ENCODE data around the gene SKIDA1. TPM values are rescaled to one million over a fixed set of nuclear protein-coding genes. Genes with fewer than 3 reads are reported as not detected.

Gene SKIDA1
- total and polyA plus RNA-seq, 2 of the 4 experiments (the other 2 are of a cell fraction), result 0.36 to 0.72 TPM

GRCh38 chr10:21519397-21519933, 6.0 kb downstream of the SKIDA1 start:
- H2BK15ac ChIP-seq (ENCODE audit: low read depth, low read length), result no peak overlapping the region
- peak overlapping the region; percentile 95 for H3K4me3 ChIP-seq (ENCODE audit: insufficient read depth, low read depth, low read length)
- no TSS peak for BruUV-seq (replicated peaks)
- WGBS, 2 experiments (ENCODE audit: extremely low coverage in 2 of 2, insufficient read length in 1 of 2), result 4% methylated on average over 4 of the region's 11 CpGs; no CpG with 5 or more reads in 1 of the 2 experiments
- H3K18ac ChIP-seq (ENCODE audit: low read depth, low read length), result peak overlapping the region; percentile 94
- DNase-seq (no peak), ATAC-seq (ENCODE audit: low read depth) (no peak)
- intact Hi-C loops (cut with micrococcal nuclease) (loop anchor here (5.0 kb wide), 1 partner anchor 213 kb away; no protein-coding TSS in a partner anchor), dilution Hi-C loops (cut with HindIII; ENCODE audit: low sequenced_read_pairs, unreplicated experiment) (no loop called here), in situ Hi-C loops (cut with MboI; ENCODE audit: low sequenced_read_pairs) (loop anchor here (25.0 kb wide), 3 partner anchors 793 to 1093 kb away; partner anchors contain the start of genes BMI1 and COMMD3)
- H2BK20ac ChIP-seq (ENCODE audit: low read depth, low read length), result no peak overlapping the region
- peak overlapping the region; percentile 73; the same call in 1 of the 2 replicates for H3K4ac ChIP-seq (ENCODE audit: low read depth, low read length)
- H4K5ac ChIP-seq (ENCODE audit: low read depth, low read length), result peak overlapping the region; percentile 97
- peaks cover 0 to 6% of the 10 kb centered on the region in 2 experiments; a peak in 1 of 4 replicates for H3K79me1 ChIP-seq (ENCODE audit: low read depth in 1 of 2, low read length in 2 of 2)
- no peaks in the 10 kb centered on the region for H3K9me3 ChIP-seq (ENCODE audit: control insufficient read depth, insufficient read depth, low read length)
- no peak overlapping the region for H4K91ac ChIP-seq (ENCODE audit: insufficient read depth, low read depth, low read length)
- H4K8ac ChIP-seq (ENCODE audit: low read depth in 2 of 2, low read length in 2 of 2), result peak overlapping the region; percentile 27 to 83; a peak in 2 of 4 replicates
- H3K4me1 ChIP-seq (ENCODE audit: control insufficient read depth, insufficient read depth, low read length), result peaks cover 4% of the 10 kb centered on the region
- ChIA-PET CTCF (interaction anchor here (0.8 to 1.0 kb wide), 2 partner anchors 24 to 97 kb away, joined by 4 to 5 read pairs; no protein-coding TSS in a partner anchor), POLR2A (ENCODE audit: unreplicated experiment) (no interaction called here)
- H3K56ac ChIP-seq (ENCODE audit: extremely low read depth, insufficient read depth, low read length), result peak overlapping the region; percentile 22; the same call in 1 of the 2 replicates
- H3K36me3 ChIP-seq (ENCODE audit: control insufficient read depth, insufficient read depth, low read length), result no peaks in the 10 kb centered on the region
- H3K27me3 ChIP-seq (ENCODE audit: control insufficient read depth, insufficient read depth, low read length), result no peaks in the 10 kb centered on the region
- H3K9me1 ChIP-seq (ENCODE audit: insufficient read depth, low read length), result 0 out of 2 replicates have a peak, but pooled peaks cover 3% of the 10 kb centered on the region
- H3K4me2 ChIP-seq (ENCODE audit: low read depth, low read length), result peak overlapping the region; percentile 98
- H2BK5ac ChIP-seq (ENCODE audit: low read depth, low read length, poor library complexity, severe bottlenecking), result peak overlapping the region; percentile 95
- H2AK9ac ChIP-seq (replicated peaks; ENCODE audit: low read depth, low read length, poor library complexity), result no peak overlapping the region
- peak overlapping the region; percentile 58 for H3K9ac ChIP-seq (ENCODE audit: low read depth, low read length)
- H4K20me1 ChIP-seq (ENCODE audit: insufficient read depth, low read length), result no peaks in the 10 kb centered on the region
- peak overlapping the region; percentile 78 for H2AFZ ChIP-seq (replicated peaks; ENCODE audit: low read length, poor library complexity)
- peak overlapping the region; percentile 91 for H3K23ac ChIP-seq (ENCODE audit: low read depth, low read length)
- H2AK5ac ChIP-seq (ENCODE audit: low read depth, low read length), result no peak overlapping the region
- peak overlapping the region; percentile 92 for H3K14ac ChIP-seq (replicated peaks; ENCODE audit: low read depth, low read length)
- peak overlapping the region; percentile 88; the same call in 1 of the 2 replicates for H3K27ac ChIP-seq (ENCODE audit: insufficient read depth, low read length)
- H2BK120ac ChIP-seq (ENCODE audit: low read depth, low read length), result peak overlapping the region; percentile 80
- no peak for TF ChIP-seq RCOR1 (IDR thresholded peaks at IDR 0.05; ENCODE audit: insufficient replicate concordance, low read length)
- TF ChIP-seq MAFK (IDR thresholded peaks at IDR 0.05; ENCODE audit: low read depth, low read length), result no peak; the same call in 1 of the 2 replicates
- no peak for TF ChIP-seq MAZ (IDR thresholded peaks at IDR 0.05; ENCODE audit: borderline replicate concordance, low read depth, low read length)
- no peak for TF ChIP-seq USF2 (IDR thresholded peaks at IDR 0.05; ENCODE audit: low read depth, low read length)
- no peak for TF ChIP-seq RAD21 (IDR thresholded peaks at IDR 0.05; ENCODE audit: low read length)
- no peak for TF ChIP-seq CHD1 (IDR thresholded peaks at IDR 0.05; ENCODE audit: low read depth, low read length)
- TF ChIP-seq POLR2A (IDR thresholded peaks at IDR 0.05; ENCODE audit: low read depth, low read length), result no peak
- TF ChIP-seq BHLHE40 (IDR thresholded peaks at IDR 0.05; ENCODE audit: low read depth, low read length), result no peak
- no peak for TF ChIP-seq FOS (IDR thresholded peaks at IDR 0.05; ENCODE audit: low read depth, low read length)
- TF ChIP-seq NFE2L2 (IDR thresholded peaks at IDR 0.05; ENCODE audit: low read depth, low read length), result no peak
- no peak for TF ChIP-seq ELK1 (IDR thresholded peaks at IDR 0.05; ENCODE audit: borderline replicate concordance, low read depth, low read length)
- TF ChIP-seq SMC3 (IDR thresholded peaks at IDR 0.05; ENCODE audit: low read depth, low read length), result no peak
- no peak for TF ChIP-seq CTCF (conservative IDR thresholded peaks at IDR 0.05; ENCODE audit: low read depth, low read length)
- TF ChIP-seq CEBPB (IDR thresholded peaks at IDR 0.05; ENCODE audit: low read depth, low read length), result no peak
- TF ChIP-seq MXI1 (IDR thresholded peaks at IDR 0.05; ENCODE audit: borderline replicate concordance, low read depth, low read length), result no peak
